Measurements from ENCODE around the gene TVP23C. TPM values are rescaled to one million over a fixed set of nuclear protein-coding genes. Genes with fewer than 3 reads are reported as not detected.

TVP23C gene
- total and polyA plus RNA-seq, 2 experiments from 2014 or later: 15.3 to 40.7 TPM

GRCh38 chr17:15462976-15463772 is 100.1 kb downstream of the TVP23C start:
- Histone ChIP-seq H3K79me2 (no peaks in the 10 kb centered on the region), H3K36me3 (replicated peaks; ENCODE audit: insufficient read depth, low read depth) (no peaks in the 10 kb centered on the region), H3K9me2 (replicated peaks; ENCODE audit: insufficient read depth) (no peaks in the 10 kb centered on the region), H3K27ac (peak overlapping the region; percentile 46), H3K4me2 (no peak overlapping the region), H3K9me3 (ENCODE audit: low read depth) (no peaks in the 10 kb centered on the region), H3K27me3 (no peaks in the 10 kb centered on the region), H4K20me1 (ENCODE audit: insufficient read depth, poor library complexity, severe bottlenecking) (no peaks in the 10 kb centered on the region), H2AFZ (no peak overlapping the region), H3K4me1 (ENCODE audit: insufficient read depth) (peaks cover 21% of the 10 kb centered on the region), H3K4me3 (no peak overlapping the region)
- WGBS (ENCODE audit: low lambda C conversion rate, missing lambda C conversion rate): 49% methylated on average over 11 of the region's 11 CpGs
- TF ChIP-seq EZH2phosphoT487 (IDR thresholded peaks at IDR 0.05; ENCODE audit: low read depth, severe bottlenecking, unreplicated experiment) (no peak), EZH2 (IDR thresholded peaks at IDR 0.05; ENCODE audit: borderline replicate concordance) (no peak), CTCF (IDR thresholded peaks at IDR 0.05; ENCODE audit: poor library complexity) (no peak)
- DNase-seq (ENCODE audit: low spot score): peak; percentile 44

GRCh38 chr17:15457723-15458094 is 105.6 kb downstream of the TVP23C start:
- no peak overlapping the region for H3K4me3 ChIP-seq
- TF ChIP-seq EZH2 (IDR thresholded peaks at IDR 0.05; ENCODE audit: borderline replicate concordance): no peak
- TF ChIP-seq EZH2phosphoT487 (IDR thresholded peaks at IDR 0.05; ENCODE audit: low read depth, severe bottlenecking, unreplicated experiment): no peak
- TF ChIP-seq CTCF (IDR thresholded peaks at IDR 0.05; ENCODE audit: poor library complexity): no peak
- no peaks in the 10 kb centered on the region for H3K79me2 ChIP-seq
- peak overlapping the region; percentile 82 for H3K27ac ChIP-seq
- 43% methylated on average over 7 of the region's 7 CpGs for WGBS (ENCODE audit: low lambda C conversion rate, missing lambda C conversion rate)
- peaks cover 17% of the 10 kb centered on the region for H3K4me1 ChIP-seq (ENCODE audit: insufficient read depth)
- no peaks in the 10 kb centered on the region for H3K27me3 ChIP-seq
- H2AFZ ChIP-seq: no peak overlapping the region
- H3K9me2 ChIP-seq (replicated peaks; ENCODE audit: insufficient read depth): no peaks in the 10 kb centered on the region
- H3K4me2 ChIP-seq: peak overlapping the region; percentile 34
- H3K9me3 ChIP-seq (ENCODE audit: low read depth): peaks cover 6% of the 10 kb centered on the region
- no peaks in the 10 kb centered on the region for H3K36me3 ChIP-seq (replicated peaks; ENCODE audit: insufficient read depth, low read depth)
- no peak for DNase-seq (ENCODE audit: low spot score)
- no peaks in the 10 kb centered on the region for H4K20me1 ChIP-seq (ENCODE audit: insufficient read depth, poor library complexity, severe bottlenecking)

- Histone ChIP-seq H3K4me3 (no peak overlapping the region), H4K20me1 (ENCODE audit: insufficient read depth, poor library complexity, severe bottlenecking) (no peaks in the 10 kb centered on the region), H3K4me2 (peak overlapping the region; percentile 34), H3K36me3 (replicated peaks; ENCODE audit: insufficient read depth, low read depth) (no peaks in the 10 kb centered on the region), H2AFZ (no peak overlapping the region), H3K9me2 (replicated peaks; ENCODE audit: insufficient read depth) (no peaks in the 10 kb centered on the region), H3K79me2 (no peaks in the 10 kb centered on the region), H3K4me1 (ENCODE audit: insufficient read depth) (peaks cover 17% of the 10 kb centered on the region), H3K27me3 (no peaks in the 10 kb centered on the region), H3K27ac (peak overlapping the region; percentile 82), H3K9me3 (ENCODE audit: low read depth) (peaks cover 6% of the 10 kb centered on the region)
- WGBS (ENCODE audit: low lambda C conversion rate, missing lambda C conversion rate): 57% methylated on average over 16 of the region's 16 CpGs
- TF ChIP-seq CTCF (IDR thresholded peaks at IDR 0.05; ENCODE audit: poor library complexity): peak; percentile 50
- no peak for TF ChIP-seq EZH2 (IDR thresholded peaks at IDR 0.05; ENCODE audit: borderline replicate concordance)
- DNase-seq (ENCODE audit: low spot score): peak; percentile 82
Observed at GRCh38 chr17:15456972-15457722, 106.1 kb downstream of the TVP23C start.
